Transverse colon (tissue), 4 donors: ENCODE measurements around the gene ARL14.
A peak's percentile ranks its signal among the peaks of the same experiment; 100 is the strongest.

Experiments used
- POLR2AphosphoS5 ChIP-seq, 3 donors: sonication (generic); formaldehyde crosslinking; IDR thresholded peaks; one replicate each; pipeline ENCODE4 v1.6.1; 2016; ENCODE audit warnings: antibody characterized with exemption in 3 of 3
- TF ChIP-seq, protein P1 (sequence below), 5 experiments: fragments of 200-600 bp in 3 of 5; fragments of 450-650 bp in 2 of 5; sonication (generic) in 3 of 5; IDR thresholded peaks; 1 replicate in 2 of 5; 2 replicates in 3 of 5; pipeline ENCODE4 v1.5.1; 2016 to 2017; ENCODE audit warnings: antibody characterized with exemption in 5 of 5, inconsistent platforms in 3 of 5, mild to moderate bottlenecking in 2 of 5, moderate library complexity in 1 of 5

DNA sequence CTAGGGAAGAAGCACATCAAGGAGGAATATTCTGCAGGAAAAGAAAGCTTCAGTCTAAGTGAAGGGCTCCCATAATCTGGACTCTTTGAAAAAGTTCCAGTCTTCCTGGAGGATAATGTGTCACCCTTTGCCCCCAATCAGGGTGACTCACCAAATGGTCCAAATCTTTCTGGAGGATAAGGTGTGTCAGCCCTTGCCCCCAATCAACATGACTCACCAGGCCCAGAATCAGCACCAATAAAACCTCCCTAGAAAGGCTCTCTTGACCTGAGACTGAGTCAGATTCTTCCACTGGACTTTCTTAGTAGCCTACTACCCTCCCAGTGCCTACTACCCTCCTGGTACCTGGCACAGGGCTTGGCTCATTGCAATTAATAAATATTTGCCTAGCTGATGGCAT, 9.5 kb upstream of the ARL14 start:
- peak in 2 of 3 donors; percentile 56 to 68 for TF ChIP-seq POLR2AphosphoS5 (IDR thresholded peaks at IDR 0.05)
- TF ChIP-seq, protein P1, sequence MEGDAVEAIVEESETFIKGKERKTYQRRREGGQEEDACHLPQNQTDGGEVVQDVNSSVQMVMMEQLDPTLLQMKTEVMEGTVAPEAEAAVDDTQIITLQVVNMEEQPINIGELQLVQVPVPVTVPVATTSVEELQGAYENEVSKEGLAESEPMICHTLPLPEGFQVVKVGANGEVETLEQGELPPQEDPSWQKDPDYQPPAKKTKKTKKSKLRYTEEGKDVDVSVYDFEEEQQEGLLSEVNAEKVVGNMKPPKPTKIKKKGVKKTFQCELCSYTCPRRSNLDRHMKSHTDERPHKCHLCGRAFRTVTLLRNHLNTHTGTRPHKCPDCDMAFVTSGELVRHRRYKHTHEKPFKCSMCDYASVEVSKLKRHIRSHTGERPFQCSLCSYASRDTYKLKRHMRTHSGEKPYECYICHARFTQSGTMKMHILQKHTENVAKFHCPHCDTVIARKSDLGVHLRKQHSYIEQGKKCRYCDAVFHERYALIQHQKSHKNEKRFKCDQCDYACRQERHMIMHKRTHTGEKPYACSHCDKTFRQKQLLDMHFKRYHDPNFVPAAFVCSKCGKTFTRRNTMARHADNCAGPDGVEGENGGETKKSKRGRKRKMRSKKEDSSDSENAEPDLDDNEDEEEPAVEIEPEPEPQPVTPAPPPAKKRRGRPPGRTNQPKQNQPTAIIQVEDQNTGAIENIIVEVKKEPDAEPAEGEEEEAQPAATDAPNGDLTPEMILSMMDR (IDR thresholded peaks at IDR 0.05) = no peak
